Head of caudate nucleus (tissue), 42 donors: ENCODE measurements around the gene HPD.

Source experiments
- DNase-seq, 42 donors: peaks; one replicate each; pipeline versions ENCODE4 v3.0.0 to v3.0.0-alpha.2; 2020 to 2021; ENCODE audit warnings: mixed read lengths in 7 of 42
- intact Hi-C: fragments of 100-400 bp; cut with DNase I; formaldehyde crosslinking; loops from one replicate; pipeline ENCODE4 v1.15.0; 2022

Gene HPD

GRCh38 chr12:121816925-121817647 is 41.6 kb downstream of the HPD start:
- intact Hi-C loops: no loop called here
- DNase-seq: no peak

- no peak for DNase-seq
Observed at GRCh38 chr12:121815263-121815662, 43.4 kb downstream of the HPD start.

GRCh38 chr12:121814429-121815119 is 44.1 kb downstream of the HPD start:
- intact Hi-C loops: loop anchor here (5.0 kb wide), 1 partner anchor 73 kb away; the partner anchor contains the start of gene PSMD9
- DNase-seq: no peak

More at GRCh38 chr12:121815263-121815662, 43.4 kb downstream of the HPD start:
- intact Hi-C loops: no loop called here

- DNase-seq: no peak
- intact Hi-C loops: loop anchor here (5.0 kb wide), 1 partner anchor 73 kb away; the partner anchor contains the start of gene PSMD9
Observed at GRCh38 chr12:121813951-121814350, 44.7 kb downstream of the HPD start.

- intact Hi-C loops: loop anchor here (5.0 kb wide), 1 partner anchor 74 kb away; the partner anchor contains the start of gene PSMD9
- no peak for DNase-seq
Observed at GRCh38 chr12:121812921-121813896, 45.5 kb downstream of the HPD start.

- DNase-seq: peak in 30 of 42 donors; percentile 36 to 77 (median 62)
- intact Hi-C loops: loop anchor here (5.0 kb wide), 1 partner anchor 75 kb away; the partner anchor contains the start of gene PSMD9
Observed at GRCh38 chr12:121812320-121812871, 46.3 kb downstream of the HPD start.

GRCh38 chr12:121811434-121812319 is 47.0 kb downstream of the HPD start:
- DNase-seq: peak in 39 of 42 donors; percentile 47 to 86 (median 72)
- intact Hi-C loops: loop anchor here (5.0 kb wide), 1 partner anchor 76 kb away; the partner anchor contains the start of gene PSMD9

- DNase-seq: no peak
- intact Hi-C loops: loop anchor here (5.0 kb wide), 1 partner anchor 76 kb away; the partner anchor contains the start of gene PSMD9
Observed at GRCh38 chr12:121810833-121811433, 47.7 kb downstream of the HPD start.

GRCh38 chr12:121810234-121810817 is 48.3 kb downstream of the HPD start:
- no peak for DNase-seq

GRCh38 chr12:121809712-121810116 is 48.9 kb downstream of the HPD start:
- intact Hi-C loops: loop anchor here (5.0 kb wide), 1 partner anchor 78 kb away; the partner anchor contains the start of gene PSMD9
- DNase-seq: no peak

More at GRCh38 chr12:121810234-121810817, 48.3 kb downstream of the HPD start:
- intact Hi-C loops: loop anchor here (5.0 kb wide), 1 partner anchor 77 kb away; the partner anchor contains the start of gene PSMD9

- DNase-seq: no peak
- intact Hi-C loops: no loop called here
Observed at GRCh38 chr12:121808623-121809022, 50.0 kb downstream of the HPD start.

- no peak for DNase-seq
- intact Hi-C loops: no loop called here
Observed at GRCh38 chr12:121807642-121808347, 50.9 kb downstream of the HPD start.

GRCh38 chr12:121806546-121807423 is 51.9 kb downstream of the HPD start:
- peak in 17 of 42 donors; percentile 37 to 80 (median 60) for DNase-seq
- intact Hi-C loops: no loop called here

GRCh38 chr12:121806009-121806545 is 52.6 kb downstream of the HPD start:
- intact Hi-C loops: no loop called here
- DNase-seq: no peak
